Kidney (tissue), 14 donors: Measurements from ENCODE around the gene UBE4B. TPM values are rescaled to one million over a fixed set of nuclear protein-coding genes. Genes with fewer than 3 reads are reported as not detected.

Experiments
- DNase-seq, 5 donors: peaks; one replicate each; pipeline ENCODE4 v3.0.0-alpha.2; 2013 to 2020
- FAIRE-seq: peaks from 2 replicates; lab custom pipeline; 2012; peaks lifted over from hg19 to GRCh38; lab: Jason Lieb, UNC
- H3K27ac ChIP-seq, 2 donors: one replicate each; pipeline ENCODE4 v1.7.0; 2013; ENCODE audit warnings: low read depth in 2 of 2, low read length in 2 of 2, inconsistent platforms in 1 of 2
- H3K27me3 ChIP-seq: one replicate; pipeline ENCODE4 v1.7.1; 2013; ENCODE audit warnings: low read length, inconsistent platforms; ENCODE audit not compliant: control insufficient read depth, insufficient read depth
- H3K36me3 ChIP-seq, 3 donors: one replicate each; pipeline versions ENCODE4 v1.7.0 to v1.7.1; 2013; ENCODE audit warnings: low read length in 3 of 3, control low read depth in 1 of 3, inconsistent platforms in 1 of 3; ENCODE audit not compliant: insufficient read depth in 3 of 3, control insufficient read depth in 2 of 3
- H3K4me1 ChIP-seq, 3 donors: one replicate each; pipeline versions ENCODE4 v1.7.0 to v1.7.1; 2013; ENCODE audit warnings: low read length in 3 of 3, inconsistent platforms in 1 of 3, low read depth in 1 of 3; ENCODE audit not compliant: control insufficient read depth in 2 of 3, insufficient read depth in 2 of 3
- H3K4me3 ChIP-seq, 3 donors: one replicate each; pipeline versions ENCODE4 v1.7.0 to v1.8.1; 2013; ENCODE audit warnings: low read length in 3 of 3, control low read depth in 1 of 3, inconsistent platforms in 1 of 3
- H3K9ac ChIP-seq, 3 donors: one replicate each; pipeline versions ENCODE4 v1.7.0 to v1.7.1; 2013; ENCODE audit warnings: low read length in 3 of 3, control low read depth in 1 of 3, inconsistent platforms in 1 of 3
- H3K9me3 ChIP-seq, 3 donors: one replicate each; pipeline versions ENCODE4 v1.7.0 to v1.7.1; 2013; ENCODE audit warnings: low read length in 3 of 3, control low read depth in 1 of 3, inconsistent platforms in 1 of 3; ENCODE audit not compliant: control insufficient read depth in 2 of 3, insufficient read depth in 1 of 3
- CTCF ChIP-seq: IDR thresholded peaks from 3 replicates; pipeline ENCODE4 v1.5.1; 2012; ENCODE audit warnings: mild to moderate bottlenecking, moderate library complexity, borderline replicate concordance; ENCODE audit not compliant: insufficient read depth; ENCODE audit errors: extremely low read depth
- intact Hi-C: fragments of 100-400 bp; cut with DNase I; formaldehyde crosslinking; loops from one replicate; pipeline ENCODE4 v1.11.1; 2022
- polyA plus RNA-seq: library from polyadenylated mRNA; stranded (reverse); fragments of 350-450 nt; fragmentation: Illumina TruSeq; extraction: RNeasy Lipid Tissue Mini Kit (QIAGEN cat#74804); gene quantifications from one replicate; pipeline ENCODE4 v1.2.3, GENCODE V29; 2014; ENCODE audit warnings: low read depth, low replicate concordance; ENCODE audit not compliant: insufficient read depth
- total RNA-seq: library from RNA; stranded (reverse); fragmentation: NEBNext Ultra II Directional; extraction: Animal tissue kit (Norgen Biotek cat#: 25700); gene quantifications from one replicate; pipeline ENCODE4 v1.2.1, GENCODE V29; 2021
- donor health status: control.
- donor health status: control.
- donor health status: control.
- donor health status: control.
- donor health status: control.
- donor health status: DM: yes; HTN: yes; CAD: no.
- donor health status: Normal renal cell carcinoma (clear cell type).

UBE4B gene
- total and polyA plus RNA-seq, 2 donors from 2014 or later, result 13.3 to 33.5 TPM

GRCh38 chr1:10050611-10051010 is 17.9 kb downstream of the UBE4B start:
- Histone ChIP-seq H3K27me3 (no peaks in the 10 kb centered on the region), H3K9me3 (no peaks in the 10 kb centered on the region), H3K9ac (no peak overlapping the region), H3K36me3 (peaks cover 0 to 4% (median 3%) of the 10 kb centered on the region in 3 donors), H3K4me3 (no peak overlapping the region), H3K4me1 (peaks cover 0 to 8% (median 4%) of the 10 kb centered on the region in 3 donors), H3K27ac (no peak overlapping the region)
- no peak for TF ChIP-seq CTCF
- intact Hi-C loops, result no loop called here
- FAIRE-seq (no peak), DNase-seq (no peak)

DNA sequence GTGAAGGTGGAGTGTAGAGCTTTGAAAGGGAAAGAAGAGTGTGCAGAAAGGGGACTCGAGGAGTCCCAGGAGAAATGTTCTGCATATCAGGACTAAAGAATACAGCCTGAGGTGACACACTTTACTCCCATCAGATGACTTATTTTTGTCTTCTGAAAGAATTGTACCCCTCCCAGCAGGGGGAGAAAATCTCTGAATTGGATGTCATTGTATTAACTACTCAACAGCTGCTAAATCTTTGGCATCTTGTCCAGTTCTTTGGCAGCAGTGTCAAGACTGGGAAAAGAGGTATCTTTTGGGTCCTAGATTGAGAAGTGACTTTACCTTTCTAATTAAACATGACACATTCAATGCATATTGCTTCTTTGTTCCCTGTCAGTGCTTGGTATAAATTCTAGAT is 18.9 kb downstream of the UBE4B start:
- FAIRE-seq, result no peak
- no peak overlapping the region for H3K4me3 ChIP-seq

GRCh38 chr1:10052347-10052746 is 19.6 kb downstream of the UBE4B start:
- FAIRE-seq, result no peak
- Histone ChIP-seq H3K9ac (no peak overlapping the region), H3K36me3 (peaks cover 0 to 4% (median 3%) of the 10 kb centered on the region in 3 donors), H3K27me3 (no peaks in the 10 kb centered on the region), H3K9me3 (no peaks in the 10 kb centered on the region), H3K27ac (no peak overlapping the region), H3K4me1 (no peaks in the 10 kb centered on the region), H3K4me3 (no peak overlapping the region)
- no peak for TF ChIP-seq CTCF
- DNase-seq, result no peak
- intact Hi-C loops, result no loop called here

More for the DNA sequence above, 18.9 kb downstream of the UBE4B start:
- Histone ChIP-seq H3K27me3 (no peaks in the 10 kb centered on the region), H3K9me3 (no peaks in the 10 kb centered on the region), H3K27ac (no peak overlapping the region), H3K9ac (no peak overlapping the region), H3K4me1 (no peaks in the 10 kb centered on the region), H3K36me3 (peaks cover 0 to 4% (median 3%) of the 10 kb centered on the region in 3 donors)
- DNase-seq, result no peak
- intact Hi-C loops, result no loop called here
- no peak for TF ChIP-seq CTCF

DNA sequence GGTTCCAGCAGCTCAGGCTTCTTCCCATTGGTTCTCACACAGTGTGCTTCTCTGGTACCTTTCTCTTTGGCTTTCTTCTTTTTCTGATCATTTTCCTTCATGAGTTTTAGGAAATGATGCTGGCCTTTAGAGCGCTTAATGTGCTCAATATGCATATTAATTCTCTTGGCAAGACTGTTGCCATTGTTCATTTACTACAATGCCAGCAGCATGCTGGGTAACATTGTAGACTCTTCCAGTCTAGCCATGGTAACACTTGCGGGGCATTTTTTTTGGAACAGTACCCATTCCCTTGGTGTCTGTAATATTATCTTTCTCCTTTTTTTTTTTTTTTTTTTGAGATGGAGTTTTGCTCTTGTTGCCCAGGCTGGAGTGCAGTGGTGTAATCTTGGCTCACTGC is 21.7 kb downstream of the UBE4B start:
- intact Hi-C loops, result no loop called here
- H3K27me3 ChIP-seq, result no peaks in the 10 kb centered on the region
- H3K9ac ChIP-seq, result no peak overlapping the region
- DNase-seq, result no peak
- TF ChIP-seq CTCF, result no peak
- no peak overlapping the region for H3K4me3 ChIP-seq
- no peak overlapping the region for H3K27ac ChIP-seq
- peaks cover 0 to 4% (median 3%) of the 10 kb centered on the region in 3 donors for H3K36me3 ChIP-seq
- no peaks in the 10 kb centered on the region for H3K4me1 ChIP-seq
- no peaks in the 10 kb centered on the region for H3K9me3 ChIP-seq
- FAIRE-seq, result no peak
